Endothelial cell of umbilical vein (primary cell): Measurements from ENCODE around the gene MAP10. TPM values are rescaled to one million over a fixed set of nuclear protein-coding genes. Genes with fewer than 3 reads are reported as not detected.

ENCODE experiments used
- BruUV-seq: library from RNA; stranded (reverse); fragments of 400-500 nt; replicated peaks from 2 replicates; lab custom pipeline; 2021; lab: Mats Ljungman, UMichigan
- CTCF ChIA-PET: fragments of 300-600, 350-600 bp; sonication (Branson Sonifier 250); formaldehyde crosslinking; loops from one replicate; lab custom pipeline; 2021; ENCODE audit warnings: antibody characterized with exemption, inconsistent platforms; lab: Charles Lee
- POLR2A ChIA-PET: fragments of 300-600, 350-600 bp; sonication (Branson Sonifier 250); formaldehyde crosslinking; loops from one replicate; lab custom pipeline; 2021; ENCODE audit warnings: antibody characterized with exemption, inconsistent platforms; lab: Charles Lee
- DNase-seq: peaks from one replicate; pipeline ENCODE4 v3.0.0-alpha.2; 2011; ENCODE audit warnings: low read depth, low spot score
- FAIRE-seq: peaks from 2 replicates; lab custom pipeline; 2011; peaks lifted over from hg19 to GRCh38; lab: Jason Lieb, UNC
- H2AFZ ChIP-seq: 2 replicates; pipeline ENCODE4 v1.6.0; 2012; ENCODE audit warnings: low read depth, low read length, control low read depth, inconsistent platforms
- H3K27ac ChIP-seq: 2 replicates; pipeline ENCODE4 v1.5.1; 2011; ENCODE audit warnings: low read depth, mild to moderate bottlenecking, control low read depth, low read length, moderate library complexity; ENCODE audit not compliant: insufficient read depth
- H3K27me3 ChIP-seq, 2 experiments: 2 replicates each; pipeline versions ENCODE4 v1.6.0 to v1.6.1; 2011; ENCODE audit warnings: low read length in 2 of 2, mixed read lengths in 1 of 2; ENCODE audit not compliant: control insufficient read depth in 2 of 2, insufficient read depth in 2 of 2
- H3K36me3 ChIP-seq, 2 experiments: 2 replicates in 1 of 2; 3 replicates in 1 of 2; pipeline ENCODE4 v1.5.1; 2011; ENCODE audit warnings: low read length in 2 of 2, mild to moderate bottlenecking in 1 of 2, moderate library complexity in 1 of 2; ENCODE audit not compliant: control insufficient read depth in 2 of 2, insufficient read depth in 2 of 2; ENCODE audit errors: extremely low read depth in 1 of 2
- H3K4me1 ChIP-seq: 3 replicates; pipeline ENCODE4 v1.5.1; 2011; ENCODE audit warnings: mild to moderate bottlenecking, low read length; ENCODE audit not compliant: control insufficient read depth, insufficient read depth; ENCODE audit errors: extremely low read depth
- H3K4me2 ChIP-seq: 2 replicates; pipeline ENCODE4 v1.6.1; 2011; ENCODE audit warnings: low read length, control low read depth, mixed read lengths; ENCODE audit not compliant: insufficient read depth
- H3K4me3 ChIP-seq, 3 experiments: fragments of 200-600 bp in 1 of 3; sonication (generic), shearing (Covaris generic) in 1 of 3; replicated peaks in 1 of 3; 2 replicates each; pipeline ENCODE4 v1.5.1; 2011 to 2016; ENCODE audit warnings: control low read depth in 3 of 3, low read length in 3 of 3, mild to moderate bottlenecking in 2 of 3, inconsistent platforms in 1 of 3, low read depth in 1 of 3, moderate library complexity in 1 of 3; ENCODE audit not compliant: insufficient read depth in 1 of 3
- H3K79me2 ChIP-seq: 2 replicates; pipeline ENCODE4 v1.6.0; 2012; ENCODE audit warnings: low read length, inconsistent platforms; ENCODE audit not compliant: control insufficient read depth, insufficient read depth
- H3K9ac ChIP-seq: replicated peaks from 2 replicates; pipeline ENCODE3; 2011; ENCODE audit warnings: low read length, control low read depth; ENCODE audit not compliant: insufficient read depth; ENCODE audit errors: extremely low read depth
- H3K9me1 ChIP-seq: replicated peaks from 3 replicates; pipeline ENCODE4 v1.6.0; 2011; ENCODE audit warnings: mild to moderate bottlenecking, low read length; ENCODE audit not compliant: control insufficient read depth, insufficient read depth; ENCODE audit errors: extremely low read depth
- H3K9me3 ChIP-seq: replicated peaks from 2 replicates; pipeline ENCODE4 v1.5.1; 2012; ENCODE audit warnings: low read length, inconsistent platforms; ENCODE audit not compliant: control insufficient read depth, insufficient read depth
- H4K20me1 ChIP-seq: replicated peaks from 2 replicates; pipeline ENCODE3; 2011; ENCODE audit warnings: mild to moderate bottlenecking, low read length; ENCODE audit not compliant: control insufficient read depth, insufficient read depth; ENCODE audit errors: extremely low read depth
- CTCF ChIP-seq, 2 donors: IDR thresholded peaks; 1 replicate in 1 of 2; 2 replicates in 1 of 2; pipeline ENCODE4 v1.5.1; 2011; ENCODE audit warnings: low read length in 2 of 2, mild to moderate bottlenecking in 2 of 2, moderate library complexity in 2 of 2, control low read depth in 1 of 2, inconsistent platforms in 1 of 2, low read depth in 1 of 2; ENCODE audit not compliant: insufficient read depth in 1 of 2; ENCODE audit errors: extremely low read depth in 1 of 2
- EZH2 ChIP-seq: IDR thresholded peaks from 2 replicates; pipeline ENCODE4 v1.6.1; 2012; ENCODE audit warnings: borderline replicate concordance, low read depth, mild to moderate bottlenecking, moderate library complexity, low read length, inconsistent platforms; ENCODE audit not compliant: severe bottlenecking
- FOS ChIP-seq: IDR thresholded peaks from 2 replicates; pipeline ENCODE4 v1.6.1; 2011; ENCODE audit warnings: mild to moderate bottlenecking, low read length, moderate library complexity, borderline replicate concordance; ENCODE audit not compliant: insufficient read depth
- GATA2 ChIP-seq: IDR thresholded peaks from 2 replicates; pipeline ENCODE4 v1.7.0; 2011; ENCODE audit warnings: low read depth, mild to moderate bottlenecking, moderate library complexity, mixed read lengths, low read length; ENCODE audit not compliant: insufficient read length, insufficient read depth
- JUN ChIP-seq: IDR thresholded peaks from 2 replicates; pipeline ENCODE4 v1.6.1; 2011; ENCODE audit warnings: borderline replicate concordance, low read depth; ENCODE audit not compliant: insufficient read length, insufficient read depth
- MAX ChIP-seq: IDR thresholded peaks from 2 replicates; pipeline ENCODE4 v1.6.1; 2011; ENCODE audit not compliant: insufficient read depth, insufficient read length
- MYC ChIP-seq: IDR thresholded peaks from one replicate; pipeline ENCODE4 v1.6.1; 2011; ENCODE audit warnings: mild to moderate bottlenecking, low read depth, low read length
- POLR2A ChIP-seq: IDR thresholded peaks from 2 replicates; pipeline ENCODE4 v1.6.1; 2012; ENCODE audit warnings: low read depth, mild to moderate bottlenecking, control low read depth, low read length
- POLR2AphosphoS5 ChIP-seq: IDR thresholded peaks from 2 replicates; pipeline ENCODE4 v1.6.1; 2012; ENCODE audit warnings: low read depth, mild to moderate bottlenecking, control low read depth, low read length, moderate library complexity; ENCODE audit not compliant: insufficient read depth
- dilution Hi-C: fragments of 300-500 bp; cut with MboI; formaldehyde crosslinking; loops from one replicate; pipeline ENCODE4 v1.15.0; 2019; ENCODE audit warnings: low sequenced_read_pairs; ENCODE audit not compliant: extremely low pct_ligation_motif_present
- intact Hi-C: fragments of 100-400 bp; cut with micrococcal nuclease; formaldehyde crosslinking; loops from one replicate; pipeline ENCODE4 v1.10.0; 2022
- polyA plus RNA-seq, 4 experiments: library from polyadenylated mRNA; depleted of rRNA in 3 of 4; stranded (reverse) in 3 of 4; unstranded in 1 of 4; fragments of >200 nt; gene quantifications; 2 replicates each; pipeline versions ENCODE4 v1.2.1 to v1.2.3, GENCODE V29; 2011 to 2012; ENCODE audit warnings: missing spikeins in 1 of 4
- total RNA-seq: library from RNA; stranded (reverse); gene quantifications from 2 replicates; pipeline ENCODE4 v1.2.3, GENCODE V29; 2021

The MAP10 gene
- total and polyA plus RNA-seq, 2 donors (not counting 3 experiments of a cell fraction or from before 2014, with no cell fraction given) = 0.88 to 2.0 TPM

- Histone ChIP-seq H3K4me1 (no peaks in the 10 kb centered on the region), H3K4me2 (no peak overlapping the region), H3K27me3 (no peaks in the 10 kb centered on the region), H3K9me1 (no peaks in the 10 kb centered on the region), H3K79me2 (no peaks in the 10 kb centered on the region), H3K27ac (no peak overlapping the region), H3K4me3 (no peak overlapping the region), H3K36me3 (no peaks in the 10 kb centered on the region), H3K9me3 (no peaks in the 10 kb centered on the region), H2AFZ (no peak overlapping the region), H4K20me1 (no peaks in the 10 kb centered on the region), H3K9ac (no peak overlapping the region)
- ChIA-PET POLR2A (no interaction called here), CTCF (interaction anchor here (0.5 to 1.2 kb wide), 2 partner anchors 49 to 104 kb away, joined by 3 read pairs; no protein-coding TSS in a partner anchor)
- TF ChIP-seq EZH2 (no peak), GATA2 (no peak), MYC (no peak), FOS (no peak), POLR2A (no peak), JUN (no peak), MAX (no peak), POLR2AphosphoS5 (no peak), CTCF (IDR thresholded peaks at IDR 0.05; ENCODE audit: extremely low read depth in 1 of 2, insufficient read depth in 1 of 2, low read depth in 1 of 2, low read length in 2 of 2) (no peak)
- no peak for DNase-seq
- intact Hi-C loops = loop anchor here (5.0 kb wide), 2 partner anchors 300 to 430 kb away; no protein-coding TSS in a partner anchor
- BruUV-seq = no TSS peak
- FAIRE-seq = no peak
- dilution Hi-C loops = no loop called here
Measured at GRCh38 chr1:232812560-232812959, 7.3 kb downstream of the MAP10 start.
